ENCODE results near the gene GTF2F2. TPM values are rescaled to one million over a fixed set of nuclear protein-coding genes. Genes with fewer than 3 reads are reported as not detected.

Gene GTF2F2
- total and polyA plus RNA-seq, 9 of the 15 experiments (the other 6 are each of a cell fraction or from before 2014, with no cell fraction given): 19.7 to 44.8 (median 32.4) TPM

DNA sequence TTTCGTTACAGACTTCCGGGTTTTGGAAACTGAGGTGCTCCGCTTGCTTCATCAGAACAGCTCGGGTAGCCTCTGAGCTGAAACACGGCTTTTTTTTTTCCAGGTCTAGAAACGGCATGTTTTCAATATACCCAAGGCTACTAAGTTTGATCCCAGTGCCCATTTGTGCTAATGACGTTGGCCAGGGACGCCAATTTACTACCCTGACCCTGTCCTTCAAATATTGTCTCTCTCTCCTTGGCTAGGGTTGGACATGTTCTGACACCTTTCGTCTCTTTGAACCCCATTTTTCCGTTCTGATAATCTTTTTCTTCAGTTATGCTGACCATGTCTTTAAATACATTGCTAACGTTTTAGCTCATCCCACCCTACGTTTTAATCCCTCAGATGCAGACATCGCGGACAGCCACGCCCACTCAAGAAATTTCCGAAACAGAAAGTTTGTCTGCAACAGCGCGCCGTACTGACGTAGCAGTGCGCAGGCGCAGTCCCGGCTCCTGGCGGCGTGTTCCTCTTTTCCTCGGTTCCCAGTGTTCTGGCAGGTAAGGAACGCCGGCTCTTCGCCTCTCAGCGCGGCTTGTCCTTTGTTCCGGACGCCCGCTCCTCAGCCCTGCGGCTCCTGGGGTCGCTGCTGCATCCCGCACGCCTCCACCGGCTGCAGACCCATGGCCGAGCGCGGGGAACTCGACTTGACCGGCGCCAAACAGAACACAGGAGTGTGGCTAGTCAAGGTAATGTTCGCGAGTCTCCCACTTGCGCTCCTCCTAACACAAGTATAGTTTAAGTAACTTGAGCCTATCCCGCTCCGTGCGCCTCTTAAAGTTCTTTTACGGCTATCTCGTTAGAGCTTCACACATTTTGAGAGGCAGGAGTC, at the start of gene GTF2F2 (continued):
- TF ChIP-seq BACH1 (tag; IDR thresholded peaks at IDR 0.05): no peak
- no peak for TF ChIP-seq HINFP (tag; conservative IDR thresholded peaks at IDR 0.05; ENCODE audit: low read depth)
- no peak for TF ChIP-seq MBD2 (IDR thresholded peaks at IDR 0.05; ENCODE audit: borderline replicate concordance, low read depth)
- no peak for TF ChIP-seq CSDE1 (IDR thresholded peaks at IDR 0.05)
- TF ChIP-seq PREB (CRISPR knock-in tag; IDR thresholded peaks at IDR 0.05): no peak
- TF ChIP-seq ZNF518B (CRISPR knock-in tag; IDR thresholded peaks at IDR 0.05): no peak
- TF ChIP-seq CAMTA2 (CRISPR knock-in tag; conservative IDR thresholded peaks at IDR 0.05): no peak
- peak; percentile 50 for TF ChIP-seq KDM5B (IDR thresholded peaks at IDR 0.05; ENCODE audit: insufficient replicate concordance, low read depth, low read length)
- no peak for TF ChIP-seq RFX1 (IDR thresholded peaks at IDR 0.05)
- TF ChIP-seq, protein P1, sequence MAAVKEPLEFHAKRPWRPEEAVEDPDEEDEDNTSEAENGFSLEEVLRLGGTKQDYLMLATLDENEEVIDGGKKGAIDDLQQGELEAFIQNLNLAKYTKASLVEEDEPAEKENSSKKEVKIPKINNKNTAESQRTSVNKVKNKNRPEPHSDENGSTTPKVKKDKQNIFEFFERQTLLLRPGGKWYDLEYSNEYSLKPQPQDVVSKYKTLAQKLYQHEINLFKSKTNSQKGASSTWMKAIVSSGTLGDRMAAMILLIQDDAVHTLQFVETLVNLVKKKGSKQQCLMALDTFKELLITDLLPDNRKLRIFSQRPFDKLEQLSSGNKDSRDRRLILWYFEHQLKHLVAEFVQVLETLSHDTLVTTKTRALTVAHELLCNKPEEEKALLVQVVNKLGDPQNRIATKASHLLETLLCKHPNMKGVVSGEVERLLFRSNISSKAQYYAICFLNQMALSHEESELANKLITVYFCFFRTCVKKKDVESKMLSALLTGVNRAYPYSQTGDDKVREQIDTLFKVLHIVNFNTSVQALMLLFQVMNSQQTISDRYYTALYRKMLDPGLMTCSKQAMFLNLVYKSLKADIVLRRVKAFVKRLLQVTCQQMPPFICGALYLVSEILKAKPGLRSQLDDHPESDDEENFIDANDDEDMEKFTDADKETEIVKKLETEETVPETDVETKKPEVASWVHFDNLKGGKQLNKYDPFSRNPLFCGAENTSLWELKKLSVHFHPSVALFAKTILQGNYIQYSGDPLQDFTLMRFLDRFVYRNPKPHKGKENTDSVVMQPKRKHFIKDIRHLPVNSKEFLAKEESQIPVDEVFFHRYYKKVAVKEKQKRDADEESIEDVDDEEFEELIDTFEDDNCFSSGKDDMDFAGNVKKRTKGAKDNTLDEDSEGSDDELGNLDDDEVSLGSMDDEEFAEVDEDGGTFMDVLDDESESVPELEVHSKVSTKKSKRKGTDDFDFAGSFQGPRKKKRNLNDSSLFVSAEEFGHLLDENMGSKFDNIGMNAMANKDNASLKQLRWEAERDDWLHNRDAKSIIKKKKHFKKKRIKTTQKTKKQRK (IDR thresholded peaks at IDR 0.05; ENCODE audit: borderline replicate concordance, low read depth, low read length): no peak
- no peak for TF ChIP-seq TOE1 (IDR thresholded peaks at IDR 0.05; ENCODE audit: borderline replicate concordance)
- TF ChIP-seq TOE1 (CRISPR knock-in tag; IDR thresholded peaks at IDR 0.05; ENCODE audit: borderline replicate concordance, low read depth): no peak
- no peak for TF ChIP-seq PRPF4 (IDR thresholded peaks at IDR 0.05; ENCODE audit: insufficient read depth, low read depth, low read length, poor library complexity, severe bottlenecking)
- no peak for TF ChIP-seq SMARCA5 (IDR thresholded peaks at IDR 0.05)
- no peak for TF ChIP-seq CBFA2T2 (conservative IDR thresholded peaks at IDR 0.05)
- no peak for TF ChIP-seq PURB (CRISPR knock-in tag; IDR thresholded peaks at IDR 0.05; ENCODE audit: low read depth)
- TF ChIP-seq SIN3A (IDR thresholded peaks at IDR 0.05; ENCODE audit: borderline replicate concordance in 2 of 2, control insufficient read depth in 1 of 2, low read depth in 2 of 2, low read length in 2 of 2): peak; percentile 57 to 70; a peak in 1 of 4 replicates
